Medulla oblongata (tissue), 1 donor: ENCODE measurements around the gene KLHDC3.
"Not testable (repeated sequence)": the region's sequence is repeated elsewhere in the genome, so short reads cannot be mapped to it uniquely, and the experiment has no call there.

Experiments
- DNase-seq: peaks from one replicate; pipeline ENCODE4 v3.0.0-alpha.2; 2015; ENCODE audit errors: extremely low spot score

The KLHDC3 gene

GRCh38 chr6:43026365-43026764 is 12.3 kb downstream of the KLHDC3 start:
- DNase-seq = no peak

- DNase-seq = no peak
Measured at GRCh38 chr6:43029120-43029519, 15.1 kb downstream of the KLHDC3 start.

- DNase-seq = no peak
Measured at GRCh38 chr6:43032326-43032725, 18.3 kb downstream of the KLHDC3 start.

DNA sequence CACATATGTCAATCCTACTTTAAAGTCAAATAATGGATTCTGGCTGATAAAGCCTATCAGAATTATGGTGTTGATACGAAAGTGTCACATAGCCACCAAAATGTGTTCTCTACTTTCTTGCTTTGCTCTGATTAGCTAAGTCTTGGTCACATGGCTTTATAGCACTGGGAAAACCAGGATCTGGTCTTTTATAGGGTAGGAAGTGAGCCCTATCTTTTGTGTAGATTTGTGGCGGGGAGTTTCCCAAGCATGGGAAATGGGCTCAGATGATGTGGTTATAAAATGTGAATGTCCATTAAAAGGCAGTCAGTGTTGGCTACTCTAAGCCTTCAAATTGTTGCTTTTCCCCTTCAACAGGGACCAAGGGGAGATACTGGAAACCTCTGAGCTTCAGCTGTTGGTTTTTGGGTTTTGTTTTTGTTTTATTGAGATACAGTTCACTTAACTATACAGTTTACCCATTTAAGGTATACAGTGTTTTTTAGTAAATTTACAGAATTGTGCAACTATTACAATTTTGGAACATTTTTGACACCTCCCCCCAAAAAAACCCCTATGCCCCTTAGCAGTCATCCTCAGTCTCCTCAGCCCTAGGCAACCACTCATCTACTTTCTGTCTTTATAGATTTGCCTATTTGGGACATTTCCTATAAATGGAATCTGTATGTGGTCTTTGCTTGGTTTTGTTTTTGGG is 19.6 kb downstream of the KLHDC3 start:
- DNase-seq = no peak

DNA sequence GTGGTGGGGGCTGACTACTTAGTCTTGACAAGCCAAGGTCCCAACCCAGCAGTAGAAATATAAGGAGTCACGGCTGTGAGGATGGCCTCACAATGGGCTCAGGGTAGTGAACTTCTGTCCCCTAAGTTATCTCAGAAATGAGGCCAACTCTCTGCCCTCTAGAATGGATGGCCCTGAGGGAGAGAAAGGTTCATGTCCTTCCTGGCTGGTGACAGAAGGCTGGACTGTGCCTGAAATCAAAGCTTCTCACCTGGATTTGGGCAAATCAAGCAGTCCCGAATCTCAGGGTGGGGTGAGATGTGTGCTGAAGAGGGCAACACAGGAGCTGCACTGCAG is 20.1 kb downstream of the KLHDC3 start:
- no peak for DNase-seq

DNA sequence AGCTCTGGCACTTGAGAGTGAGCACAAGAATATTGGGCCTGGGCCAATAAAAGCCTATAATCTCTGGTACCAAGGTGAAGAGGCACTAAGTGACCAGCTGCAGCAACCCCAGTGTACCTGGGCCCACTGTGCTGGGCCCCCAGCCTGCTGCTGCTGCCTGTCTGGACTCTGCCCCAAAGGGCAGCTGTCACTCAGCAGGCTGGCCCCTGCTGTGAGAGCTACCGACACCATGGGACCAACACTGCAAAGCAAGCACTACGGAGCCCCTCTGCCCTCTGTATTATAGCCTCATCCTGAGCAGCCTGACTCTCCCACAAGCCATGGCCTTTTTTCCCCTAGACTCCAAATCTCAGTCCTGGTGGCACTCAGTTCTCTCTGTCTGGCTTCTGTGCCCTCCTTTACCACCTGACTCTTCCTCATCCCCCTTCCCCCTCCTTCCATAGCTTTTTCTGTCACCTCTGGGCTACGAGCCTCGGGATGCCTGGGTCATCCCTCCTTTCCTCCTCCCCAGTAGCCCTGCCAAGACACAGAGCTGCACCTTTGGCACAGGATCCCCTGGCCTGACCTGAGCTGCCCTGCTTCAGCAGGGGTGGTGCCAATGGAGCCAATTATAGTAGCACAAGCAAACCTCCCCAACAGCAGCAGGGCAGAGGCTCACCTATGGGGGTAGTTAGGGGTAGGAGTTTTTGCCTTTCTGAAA is 21.6 kb downstream of the KLHDC3 start:
- no peak for DNase-seq

- DNase-seq = no peak
Measured at GRCh38 chr6:43036712-43037111, 22.7 kb downstream of the KLHDC3 start.

- DNase-seq = no peak
Measured at GRCh38 chr6:43037197-43037596, 23.1 kb downstream of the KLHDC3 start.

DNA sequence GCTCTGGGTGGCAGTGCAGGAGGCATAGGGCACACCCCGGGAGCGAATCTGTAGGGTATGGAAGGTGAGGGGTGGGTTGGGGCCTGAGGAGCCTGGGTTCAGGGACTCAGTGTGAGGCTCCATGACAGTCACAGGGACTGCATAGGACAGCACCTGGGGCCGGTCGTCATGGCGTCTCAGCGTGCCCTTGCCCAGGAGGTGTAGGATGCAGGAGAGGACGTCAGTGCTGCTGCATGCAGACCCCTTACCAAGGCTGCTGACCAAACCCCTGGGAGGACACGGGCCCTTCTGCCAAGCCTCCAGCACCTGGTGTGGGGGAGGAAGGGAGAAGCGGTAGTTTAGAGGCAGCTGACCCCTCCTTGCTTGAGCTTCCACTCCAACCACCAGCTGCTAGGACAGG is 23.7 kb downstream of the KLHDC3 start:
- no peak for DNase-seq

GRCh38 chr6:43038727-43039126 is 24.7 kb downstream of the KLHDC3 start:
- DNase-seq = no peak

DNA sequence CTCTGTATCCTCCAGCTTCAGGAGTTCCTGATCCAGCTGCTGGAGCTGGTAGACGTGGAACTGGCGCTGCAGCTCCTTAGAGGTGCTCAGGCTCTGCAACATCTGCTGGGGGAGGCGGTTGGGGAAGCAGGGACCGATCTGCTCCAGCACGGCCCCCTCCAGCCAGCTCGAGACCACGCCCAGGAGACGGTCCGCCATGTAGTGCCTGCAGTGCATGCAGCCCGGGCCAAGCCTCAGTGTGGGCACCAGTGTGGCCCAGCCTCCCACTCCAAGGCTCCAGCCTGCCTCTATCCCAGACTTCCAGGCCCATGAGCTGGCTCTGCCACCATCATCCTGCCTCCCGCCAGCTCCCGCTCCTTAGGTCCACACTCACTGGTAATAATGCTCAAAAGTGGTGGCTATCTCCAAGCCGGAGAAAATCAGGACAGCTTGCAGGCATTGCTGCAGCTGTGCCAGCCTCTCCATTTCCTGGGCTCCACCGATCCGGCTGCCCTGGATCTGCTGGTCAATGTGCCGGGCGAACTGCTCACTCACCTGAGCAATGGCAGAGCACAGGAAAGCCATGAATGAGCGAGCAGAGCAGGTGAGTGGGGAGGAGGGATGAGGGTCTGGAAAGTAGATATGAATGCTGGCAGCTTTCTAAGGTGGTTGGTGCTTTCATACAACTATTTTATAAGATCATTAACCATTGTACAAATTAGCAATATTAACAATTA is 26.7 kb downstream of the KLHDC3 start:
- no peak for DNase-seq

DNA sequence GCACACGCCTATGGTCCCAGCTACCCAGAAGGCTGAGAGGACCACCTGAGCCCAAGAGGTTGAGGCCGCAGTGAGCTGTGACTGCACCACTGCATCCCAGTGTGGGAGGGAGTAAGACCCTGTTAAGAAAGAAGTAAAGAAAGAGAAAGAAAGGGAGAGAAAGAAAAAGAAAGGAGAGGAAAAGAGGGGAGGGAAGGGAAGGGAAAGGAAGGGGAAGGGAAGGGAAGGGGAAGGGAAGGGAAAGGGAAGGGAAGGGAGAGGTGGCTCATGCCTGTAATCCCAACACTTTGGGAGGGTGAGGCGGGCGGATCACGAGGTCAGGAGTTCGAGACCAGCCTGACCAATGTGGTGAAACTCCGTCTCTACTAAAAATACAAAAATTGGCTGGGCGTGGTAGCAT is 27.4 kb downstream of the KLHDC3 start:
- not testable (repeated sequence) for DNase-seq

DNA sequence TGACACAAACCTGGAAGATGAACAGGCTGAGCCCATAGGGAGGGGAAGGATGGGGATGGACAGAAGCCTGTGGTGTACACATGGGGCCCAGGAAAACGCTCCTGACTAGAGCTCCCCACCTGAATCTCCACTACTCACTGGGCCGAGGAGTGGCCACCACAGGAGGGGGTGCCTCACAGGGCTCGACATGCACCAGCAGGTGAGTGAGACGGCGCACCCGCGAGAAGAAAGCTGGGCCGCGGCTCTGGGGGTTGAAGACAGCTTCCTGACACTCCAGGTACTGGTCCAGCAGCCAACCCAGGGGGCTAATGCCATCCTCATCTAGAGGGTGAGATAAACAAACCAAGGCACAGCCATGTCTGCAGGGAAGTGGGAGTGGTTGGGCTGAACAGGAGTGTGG is 29.3 kb downstream of the KLHDC3 start:
- no peak for DNase-seq

- no peak for DNase-seq
Measured at GRCh38 chr6:43045371-43045930, 31.4 kb downstream of the KLHDC3 start.

DNA sequence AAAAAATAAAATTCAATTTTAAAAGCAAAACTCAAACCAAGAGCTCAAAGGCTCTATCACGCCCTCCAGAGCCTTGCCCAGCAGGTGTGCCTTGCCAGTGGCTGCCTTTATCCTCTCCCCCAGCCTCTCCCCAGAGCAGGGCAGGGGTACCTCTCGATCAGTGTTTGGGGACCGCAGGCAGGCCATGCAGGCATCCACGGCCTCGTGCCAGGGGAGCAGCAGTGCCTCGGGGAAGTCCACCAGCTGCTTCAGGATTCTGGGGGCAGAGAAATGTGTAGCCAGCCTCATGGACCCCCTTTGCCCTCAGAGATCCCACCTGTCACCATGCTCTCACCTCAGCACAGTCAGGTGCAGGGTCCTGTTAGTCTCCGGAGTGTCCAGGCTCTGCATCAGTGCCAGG is 33.9 kb downstream of the KLHDC3 start:
- DNase-seq = no peak

- no peak for DNase-seq
Measured at GRCh38 chr6:43050981-43051380, 36.9 kb downstream of the KLHDC3 start.

DNA sequence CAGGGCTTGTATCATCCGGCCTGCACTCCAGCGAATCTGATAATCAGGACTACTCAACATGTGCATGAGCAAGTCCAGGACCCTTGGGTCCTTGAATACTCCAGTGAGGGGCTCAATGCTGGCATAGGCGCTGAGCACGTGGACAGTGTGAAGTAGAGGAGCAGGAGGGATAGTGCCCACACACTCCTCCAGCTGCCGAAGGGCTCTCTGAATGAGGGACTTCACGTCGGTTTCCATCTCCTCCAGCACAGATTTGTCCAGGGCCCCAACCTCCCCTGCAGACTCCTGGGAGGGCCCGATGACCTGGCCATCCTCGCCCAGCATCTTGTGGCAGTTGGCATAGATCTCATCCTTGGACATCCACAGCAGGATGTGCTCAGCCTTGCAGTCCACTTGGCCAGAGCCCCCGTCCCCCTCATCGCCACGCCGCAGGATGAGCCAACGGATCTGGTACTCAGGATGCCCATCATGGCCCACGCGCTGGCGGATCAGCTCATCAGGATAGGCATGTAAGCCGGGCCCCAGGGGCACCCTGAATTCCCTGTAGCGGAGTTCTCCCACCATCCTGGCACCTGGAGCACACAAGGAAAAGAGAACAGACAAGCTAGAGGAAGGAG is 38.3 kb downstream of the KLHDC3 start:
- DNase-seq = no peak

- no peak for DNase-seq
Measured at GRCh38 chr6:43052842-43053544, 38.9 kb downstream of the KLHDC3 start.

DNA sequence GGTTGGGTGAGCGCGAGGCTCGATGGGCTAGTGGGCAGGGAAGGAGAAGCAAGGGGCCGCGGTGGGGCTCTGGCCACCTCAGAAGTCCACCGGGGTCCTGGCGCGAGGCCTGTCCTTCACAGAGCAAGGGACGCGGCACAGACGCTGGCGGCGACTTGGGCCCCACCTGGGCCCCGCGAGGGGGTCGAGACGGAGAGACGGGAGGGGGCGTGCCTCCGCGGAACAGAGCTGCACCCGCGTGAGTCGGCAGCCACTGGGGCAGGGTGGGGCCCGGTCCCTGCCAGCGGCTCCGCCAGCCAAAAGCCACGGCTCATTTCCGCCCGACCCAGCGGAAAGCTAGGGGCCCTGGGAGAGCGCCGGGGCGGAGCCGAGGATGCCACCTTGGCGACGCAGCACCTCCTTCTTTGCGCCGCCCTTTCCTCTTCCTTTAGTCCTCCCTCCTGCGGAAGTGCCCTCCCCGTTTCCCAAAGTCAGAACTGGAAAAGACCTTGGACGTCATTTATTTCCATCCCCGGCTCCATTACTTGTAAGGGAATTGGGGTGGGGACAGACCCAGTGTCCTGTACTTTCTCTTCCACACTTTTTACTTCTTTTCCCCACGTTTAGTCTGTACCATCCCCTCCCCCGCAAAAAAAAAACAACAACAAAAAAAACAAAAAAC is 39.6 kb downstream of the KLHDC3 start, which contains the start of gene CUL7:
Gene CUL7 (minus strand): TSS at position 307 of the 661 bp plus-strand sequence. CDS start 1,063 bp downstream, outside the sequence.
- DNase-seq = peak; percentile 84

DNA sequence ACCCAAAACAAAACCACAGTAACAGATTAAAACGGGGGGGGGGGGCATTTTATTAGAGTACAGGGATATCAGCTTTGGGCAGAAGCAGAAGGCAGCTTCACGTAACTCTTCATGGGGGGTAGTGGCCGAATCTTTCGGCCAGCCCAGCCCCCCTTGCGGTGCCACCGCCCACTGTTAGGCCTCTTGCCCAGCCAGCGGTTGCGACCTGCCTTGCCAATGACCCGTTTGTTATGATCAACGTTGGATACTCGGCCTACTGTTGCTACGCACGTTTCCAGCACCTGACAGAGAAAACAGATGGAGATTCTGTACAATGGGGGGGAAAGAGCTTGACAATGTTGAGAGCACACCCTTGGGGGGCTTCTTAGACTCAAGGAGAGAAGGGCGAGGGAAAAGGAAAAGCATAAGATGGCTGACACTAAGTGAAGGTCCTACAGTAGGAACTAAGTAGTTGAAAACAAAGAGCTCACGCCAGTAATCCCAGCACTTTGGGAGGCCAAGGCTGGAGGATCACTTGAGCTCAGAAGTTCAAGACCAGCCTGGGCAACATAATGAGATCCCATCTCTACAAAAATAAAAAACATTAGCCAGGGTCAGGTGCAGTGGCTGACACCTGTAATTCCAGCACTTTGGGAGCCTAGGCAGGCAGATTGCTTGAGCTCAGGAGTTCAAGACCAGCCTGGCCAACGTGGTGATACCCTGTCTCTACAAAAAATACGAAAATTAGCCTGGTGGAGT is 40.3 kb downstream of the KLHDC3 start:
- DNase-seq = no peak
